Urinary bladder (tissue), 4 donors: Measurements from ENCODE around the gene LOXL4. TPM values are rescaled to one million over a fixed set of nuclear protein-coding genes. Genes with fewer than 3 reads are reported as not detected.

ENCODE experiments used
- DNase-seq: peaks from one replicate; pipeline ENCODE4 v3.0.0-alpha.2; 2015; ENCODE audit errors: extremely low spot score
- H3K27ac ChIP-seq: one replicate; pipeline ENCODE4 v1.5.1; 2013; ENCODE audit warnings: low read depth, mild to moderate bottlenecking, moderate library complexity
- H3K36me3 ChIP-seq: one replicate; pipeline ENCODE4 v1.6.1; 2013; ENCODE audit warnings: mild to moderate bottlenecking, moderate library complexity; ENCODE audit not compliant: insufficient read depth
- H3K4me1 ChIP-seq: one replicate; pipeline ENCODE4 v1.6.1; 2013; ENCODE audit warnings: mild to moderate bottlenecking, moderate library complexity; ENCODE audit not compliant: insufficient read depth
- H3K4me3 ChIP-seq: one replicate; pipeline ENCODE4 v1.5.1; 2013; ENCODE audit warnings: low read depth, low read length
- WGBS: extraction: QIAGEN DNeasy Blood & Tissue Kit; methylation state at CpG from one replicate; pipeline ENCODE4 v1.1.7; 2013; 5-methylcytosine and 5-hydroxymethylcytosine counted together
- polyA plus RNA-seq: library from polyadenylated mRNA; stranded (reverse); fragments of 200-250 nt; gene quantifications from one replicate; pipeline ENCODE4 v1.2.3, GENCODE V29; 2013
- total RNA-seq: library from RNA; depleted of rRNA; stranded (reverse); fragments of >200 nt; gene quantifications from one replicate; pipeline ENCODE4 v1.2.3, GENCODE V29; 2014
- donor health status: healthy with polysubstance abuse.
- donor health status: healthy.

LOXL4 gene
- total and polyA plus RNA-seq, 2 donors, result 6.6 to 8.8 TPM

DNA sequence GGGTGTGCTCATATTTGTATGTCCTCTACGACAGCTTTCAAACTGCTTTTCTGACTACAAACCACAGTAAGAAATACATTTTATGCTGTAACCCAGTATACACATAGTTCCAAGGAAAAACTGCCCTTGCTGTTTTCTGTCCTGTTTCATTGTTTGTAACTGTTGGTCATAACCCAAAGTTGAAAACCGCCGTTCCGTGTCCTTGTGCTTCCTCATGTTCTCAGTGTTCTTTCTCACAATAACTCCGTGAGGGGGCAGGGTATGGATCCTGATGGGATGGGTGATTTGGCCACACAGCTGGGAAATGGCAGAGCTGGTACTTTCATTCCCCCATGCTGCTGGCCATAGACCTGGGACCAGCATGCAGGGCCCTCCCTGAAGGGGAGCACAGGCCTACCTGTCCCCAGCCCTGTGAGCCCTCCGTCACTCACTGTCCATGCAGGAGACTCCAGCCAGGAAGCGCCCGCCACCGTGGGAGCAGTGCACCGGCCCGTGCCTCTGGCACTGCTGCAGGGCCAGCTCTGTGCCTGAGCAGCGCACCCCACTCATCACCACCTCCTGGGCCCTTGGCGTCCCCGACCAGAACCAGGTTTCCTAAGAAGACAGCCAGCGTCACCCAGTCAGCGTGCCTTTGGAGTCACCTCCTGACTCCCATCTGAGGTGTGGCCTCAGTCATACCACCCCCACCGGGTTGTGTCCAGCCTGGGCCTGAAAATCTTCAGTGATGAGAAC is 12.7 kb downstream of the LOXL4 start:
- Histone ChIP-seq H3K36me3 (no peaks in the 10 kb centered on the region), H3K4me1 (no peaks in the 10 kb centered on the region), H3K4me3 (no peak overlapping the region), H3K27ac (no peak overlapping the region)
- no peak for DNase-seq
- WGBS, result 90% methylated on average over 17 of the region's 17 CpGs

DNA sequence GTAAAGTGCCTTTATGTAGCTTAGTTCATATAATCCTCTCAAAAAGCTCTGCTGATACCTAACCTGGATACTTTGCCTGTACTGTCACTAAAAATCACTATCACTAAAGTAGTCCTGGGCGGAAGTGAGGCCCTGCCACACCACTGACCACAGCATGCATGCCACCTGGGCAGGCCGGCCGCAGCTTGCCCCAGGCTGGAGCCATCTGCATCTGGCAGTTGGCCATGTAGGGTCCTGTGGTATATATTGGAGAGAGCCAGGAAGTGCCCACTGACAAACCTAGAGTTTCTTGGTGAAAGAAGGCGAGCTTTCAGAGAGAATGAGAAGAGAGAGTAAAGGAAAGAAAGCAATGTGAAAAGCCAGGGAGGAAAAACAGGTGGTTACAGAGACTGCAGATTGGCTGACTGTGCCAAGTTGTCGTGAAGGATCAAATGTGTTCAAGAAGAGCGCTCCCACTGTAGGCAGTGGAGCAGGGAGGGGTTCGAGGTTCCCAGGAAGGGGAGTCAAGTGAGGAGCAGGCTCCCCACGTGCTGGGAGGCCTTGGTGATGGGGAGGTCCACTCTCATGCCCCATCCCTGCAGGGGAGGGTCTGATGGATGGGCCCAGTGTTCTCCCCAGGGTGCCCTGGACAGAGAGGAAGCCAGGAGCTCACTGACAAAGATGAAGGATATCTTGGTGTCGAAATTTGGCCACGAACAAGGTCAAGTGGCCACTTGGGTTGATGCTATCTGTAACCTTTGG is 13.6 kb downstream of the LOXL4 start:
- Histone ChIP-seq H3K4me1 (no peaks in the 10 kb centered on the region), H3K4me3 (no peak overlapping the region), H3K36me3 (no peaks in the 10 kb centered on the region), H3K27ac (no peak overlapping the region)
- WGBS, result 74% methylated on average over 10 of the region's 10 CpGs
- DNase-seq, result no peak

DNA sequence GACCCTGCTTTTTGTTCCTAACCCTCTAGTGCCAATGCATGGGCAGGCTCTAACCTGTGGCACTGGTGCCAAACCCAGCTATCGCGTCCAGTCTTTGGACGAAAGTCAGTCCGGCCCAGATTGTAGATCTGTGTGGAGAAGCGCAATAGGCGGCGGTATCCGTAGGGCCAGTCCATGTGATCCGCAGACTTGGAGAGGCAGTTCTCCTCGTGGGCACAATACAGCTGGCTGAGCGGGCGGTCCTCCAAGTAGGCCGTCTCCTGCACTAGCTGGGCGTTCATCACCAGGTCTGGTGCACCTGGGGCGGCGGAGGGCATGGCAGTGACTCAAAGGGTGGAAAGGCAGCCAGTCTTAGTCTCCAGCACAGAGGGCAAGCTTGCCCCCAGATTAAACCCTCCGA is 14.5 kb downstream of the LOXL4 start:
- no peak overlapping the region for H3K27ac ChIP-seq
- DNase-seq, result no peak
- 93% methylated on average over 17 of the region's 17 CpGs for WGBS
- H3K4me3 ChIP-seq, result no peak overlapping the region
- H3K4me1 ChIP-seq, result no peaks in the 10 kb centered on the region
- peaks cover 2% of the 10 kb centered on the region for H3K36me3 ChIP-seq

DNA sequence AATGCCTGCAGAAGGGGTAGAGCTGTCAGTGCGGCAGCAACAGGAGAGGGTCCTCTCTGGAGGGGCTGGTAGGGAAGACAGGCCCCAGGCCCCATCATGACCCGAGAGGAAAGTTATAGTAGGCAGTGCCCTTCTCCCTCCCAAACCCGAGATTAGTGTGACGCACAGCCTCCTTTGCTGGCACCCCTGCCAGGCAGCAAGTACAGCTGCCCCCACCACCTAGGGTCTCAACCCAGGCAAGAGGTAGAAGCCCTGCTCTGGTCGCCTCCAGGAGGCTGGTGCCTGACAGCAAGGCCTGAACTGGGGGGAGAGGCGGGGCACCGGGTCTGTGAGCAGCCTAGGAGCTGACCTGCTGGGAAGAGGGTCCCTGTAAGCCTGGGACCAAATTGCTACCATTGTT is 15.5 kb downstream of the LOXL4 start:
- WGBS, result 92% methylated on average over 7 of the region's 7 CpGs
- Histone ChIP-seq H3K4me3 (no peak overlapping the region), H3K4me1 (no peaks in the 10 kb centered on the region), H3K27ac (no peak overlapping the region), H3K36me3 (peaks cover 2% of the 10 kb centered on the region)
- DNase-seq, result no peak

DNA sequence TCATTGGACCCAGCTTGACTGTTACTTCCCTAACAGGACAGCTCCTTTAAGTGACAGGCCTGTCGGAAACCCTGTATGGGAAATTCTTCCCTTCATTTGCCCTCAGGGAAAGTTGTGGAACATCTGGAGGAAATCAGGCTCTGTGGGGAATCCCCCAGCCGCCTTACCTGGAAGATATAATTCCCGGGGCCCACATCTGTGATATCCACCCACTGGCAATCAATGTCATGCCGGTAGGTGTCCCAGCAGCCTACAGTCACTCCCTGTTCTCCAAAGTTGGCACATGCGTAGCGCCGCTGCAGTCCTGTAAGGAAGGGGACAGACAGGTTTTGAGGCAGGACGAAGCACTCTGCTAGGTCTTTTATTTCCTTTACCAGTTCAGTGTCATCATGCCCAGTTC is 16.6 kb downstream of the LOXL4 start:
- Histone ChIP-seq H3K4me1 (no peaks in the 10 kb centered on the region), H3K27ac (no peak overlapping the region), H3K4me3 (no peak overlapping the region), H3K36me3 (peaks cover 4% of the 10 kb centered on the region)
- 90% methylated on average over 8 of the region's 8 CpGs for WGBS
- DNase-seq, result no peak

DNA sequence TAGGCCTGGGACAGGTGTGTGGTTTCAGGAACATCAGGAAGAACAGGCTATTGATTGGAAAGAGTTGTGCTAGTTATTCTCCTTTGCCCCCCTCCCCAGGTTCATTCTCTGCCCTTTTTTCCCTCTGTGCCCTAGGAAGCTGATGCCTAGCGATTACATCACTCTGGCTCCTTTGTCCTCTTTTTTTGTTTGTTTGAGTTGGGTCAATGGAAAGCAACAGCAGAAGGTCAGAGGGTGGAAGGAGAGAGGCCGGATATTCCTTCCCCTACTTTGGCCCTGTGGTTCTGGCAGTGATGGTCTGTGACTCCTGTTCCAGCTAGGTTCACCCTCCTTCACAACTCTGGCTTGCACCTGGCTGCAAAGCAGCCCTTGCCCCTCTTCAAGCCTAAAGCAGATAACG is 18.9 kb downstream of the LOXL4 start:
- WGBS, result 93% methylated on average over 3 of the region's 3 CpGs
- Histone ChIP-seq H3K27ac (no peak overlapping the region), H3K4me3 (no peak overlapping the region), H3K36me3 (peaks cover 12% of the 10 kb centered on the region), H3K4me1 (no peaks in the 10 kb centered on the region)
- no peak for DNase-seq

DNA sequence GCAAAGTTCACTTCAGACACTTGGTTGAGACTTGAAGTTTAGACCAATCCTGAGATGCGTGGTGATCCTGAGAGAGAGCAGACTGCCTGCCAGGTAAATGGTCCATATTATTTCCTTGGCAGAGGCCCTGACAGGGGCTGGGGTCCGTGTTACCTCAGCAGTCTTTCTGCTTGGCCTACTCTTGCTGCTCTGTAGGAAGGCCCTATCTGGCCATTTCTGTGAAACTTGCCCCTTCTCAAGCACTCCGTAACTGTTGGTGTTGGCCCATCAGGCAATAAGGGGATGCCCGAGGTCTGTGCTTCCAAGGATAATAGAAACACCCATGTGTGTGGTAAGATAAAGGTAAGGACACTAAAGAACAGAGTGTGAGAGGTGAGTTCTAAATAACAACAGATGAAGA is 20.0 kb downstream of the LOXL4 start:
- DNase-seq, result no peak
- H3K27ac ChIP-seq, result no peak overlapping the region
- peaks cover 15% of the 10 kb centered on the region for H3K36me3 ChIP-seq
- no peak overlapping the region for H3K4me3 ChIP-seq
- WGBS, result 90% methylated on average over 4 of the region's 4 CpGs
- no peaks in the 10 kb centered on the region for H3K4me1 ChIP-seq

DNA sequence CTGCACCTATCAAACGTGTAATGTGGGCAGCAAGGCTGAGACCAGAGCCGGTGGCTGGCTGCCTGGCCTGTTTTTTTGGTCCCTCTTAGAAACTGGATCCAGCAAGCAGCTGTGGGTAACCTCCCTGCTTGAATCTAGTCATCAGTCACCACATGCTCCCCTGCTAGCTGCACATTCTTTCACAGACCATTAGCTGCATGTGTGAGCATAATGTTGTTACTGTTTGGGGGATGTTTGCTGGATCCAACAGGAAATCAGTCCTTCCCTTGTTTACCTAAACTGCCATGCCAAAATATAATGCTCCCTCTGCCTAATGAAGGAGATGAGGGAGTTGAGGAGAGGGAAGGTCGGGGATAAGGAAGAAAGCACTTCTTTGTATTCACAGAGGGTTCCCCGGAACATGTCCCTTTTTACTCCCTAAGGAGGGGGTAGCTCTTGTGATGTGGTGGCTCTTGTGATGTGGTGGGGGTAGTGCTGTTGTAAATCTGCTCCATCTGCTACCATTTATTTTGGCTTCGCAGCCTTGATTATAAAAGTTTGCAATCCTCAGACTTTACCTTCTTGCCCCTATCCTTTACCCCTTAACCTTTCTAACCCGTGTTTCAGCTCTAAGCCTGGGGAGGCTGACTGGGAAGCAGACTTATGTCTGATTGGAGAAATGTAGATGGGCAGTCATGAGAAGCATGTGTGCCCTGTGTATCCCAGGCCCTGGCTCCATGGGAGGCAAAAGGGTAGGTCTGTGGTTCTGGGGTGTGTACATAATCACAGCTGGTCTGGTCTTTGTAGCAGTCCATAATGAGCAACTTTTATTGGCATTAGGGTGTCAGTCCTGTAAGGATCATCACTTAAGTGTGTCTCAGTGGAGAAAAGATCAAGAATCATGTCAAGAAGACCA is 20.8 kb downstream of the LOXL4 start:
- no peaks in the 10 kb centered on the region for H3K4me1 ChIP-seq
- DNase-seq, result no peak
- H3K36me3 ChIP-seq, result peaks cover 15% of the 10 kb centered on the region
- H3K27ac ChIP-seq, result no peak overlapping the region
- H3K4me3 ChIP-seq, result no peak overlapping the region
- WGBS, result 64% methylated on average over 6 of the region's 6 CpGs

DNA sequence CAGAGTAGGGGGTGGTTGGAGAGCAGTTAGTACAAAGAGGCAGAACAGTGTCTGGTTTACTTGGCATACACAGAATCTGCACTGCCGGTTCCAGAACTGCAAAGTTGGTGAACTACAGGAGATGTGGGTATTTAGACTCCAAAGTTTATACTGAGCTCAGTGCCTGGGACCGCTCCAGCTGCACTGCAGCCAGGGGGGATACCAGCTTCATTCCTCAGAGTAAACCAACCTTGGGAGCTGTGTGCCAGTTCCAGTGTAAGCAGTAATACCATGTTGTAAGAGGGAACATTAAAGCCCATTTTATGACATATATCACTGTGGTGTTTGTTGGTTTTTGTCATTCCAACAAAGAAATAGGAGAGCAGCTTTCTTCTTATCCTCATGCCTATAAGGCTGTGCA is 23.4 kb downstream of the LOXL4 start:
- WGBS, result 64% methylated on average over 2 of the region's 2 CpGs
- Histone ChIP-seq H3K27ac (no peak overlapping the region), H3K4me1 (no peaks in the 10 kb centered on the region), H3K36me3 (peaks cover 15% of the 10 kb centered on the region), H3K4me3 (no peak overlapping the region)
- DNase-seq, result no peak

DNA sequence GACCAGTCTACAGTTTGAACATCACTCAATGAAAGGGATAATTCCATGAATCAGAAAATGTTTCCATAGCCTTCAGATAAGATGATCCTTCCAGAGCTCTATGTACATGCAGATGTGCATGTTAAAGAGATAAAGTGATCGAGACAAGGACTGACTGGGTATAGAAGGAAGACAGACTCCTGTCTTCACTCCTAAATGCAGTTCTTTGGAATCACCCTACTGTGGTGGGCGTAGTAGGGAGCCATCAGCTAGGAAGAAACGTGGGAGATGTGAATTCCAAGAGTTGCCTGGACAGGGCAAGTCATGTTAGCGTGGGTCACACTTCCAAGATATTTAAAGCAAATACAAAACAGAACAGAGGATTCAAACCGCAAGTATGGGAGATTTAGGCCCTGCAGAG is 23.9 kb downstream of the LOXL4 start:
- Histone ChIP-seq H3K4me1 (no peaks in the 10 kb centered on the region), H3K36me3 (peaks cover 15% of the 10 kb centered on the region)

DNA sequence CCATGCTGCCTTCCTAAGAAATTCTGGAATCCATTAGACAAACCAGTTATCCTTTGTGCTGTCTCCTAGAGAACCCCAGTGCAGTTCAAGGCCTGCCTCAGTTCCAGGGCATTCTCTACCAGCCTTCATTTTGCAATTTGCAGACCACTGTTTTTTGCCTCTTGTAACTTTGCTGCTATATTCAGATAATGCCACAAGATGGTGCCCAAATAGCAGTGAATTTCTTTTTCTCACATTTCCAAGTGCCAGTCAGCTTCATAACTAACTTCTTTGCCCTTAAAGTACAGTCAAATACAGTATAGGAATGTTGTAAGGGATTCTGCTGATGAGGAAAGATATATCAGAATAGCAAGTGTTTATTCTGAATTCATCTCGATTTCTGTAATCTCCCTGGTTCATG is 25.2 kb downstream of the LOXL4 start:
- Histone ChIP-seq H3K4me3 (no peak overlapping the region), H3K27ac (no peak overlapping the region), H3K36me3 (peaks cover 13% of the 10 kb centered on the region), H3K4me1 (no peaks in the 10 kb centered on the region)
- 43% methylated on average over 1 of the region's 1 CpG for WGBS
- DNase-seq, result no peak

More for the DNA sequence above, 23.9 kb downstream of the LOXL4 start:
- no peak for DNase-seq
- WGBS, result 65% methylated on average over 5 of the region's 5 CpGs
- Histone ChIP-seq H3K27ac (no peak overlapping the region), H3K4me3 (no peak overlapping the region)

DNA sequence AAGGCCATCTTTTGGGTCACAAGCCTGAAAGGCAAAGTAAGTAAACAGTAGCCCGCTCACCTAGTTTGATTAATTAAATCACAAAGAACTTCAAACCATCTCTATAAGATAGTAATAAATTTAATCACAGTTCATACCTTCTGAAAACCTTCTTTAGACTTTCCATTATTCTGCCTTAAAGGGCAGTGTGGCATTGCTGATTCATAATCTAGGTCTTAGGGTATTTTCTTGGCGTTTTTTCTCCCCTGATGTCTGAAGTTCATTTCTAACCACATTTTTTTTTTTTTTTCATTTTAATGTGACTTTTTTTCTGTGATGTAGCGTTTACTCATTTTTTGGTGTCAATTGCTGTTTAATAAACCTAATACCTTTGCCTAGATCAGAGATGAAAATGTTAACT is 27.5 kb downstream of the LOXL4 start:
- Histone ChIP-seq H3K36me3 (peaks cover 11% of the 10 kb centered on the region), H3K4me3 (no peak overlapping the region), H3K4me1 (no peaks in the 10 kb centered on the region), H3K27ac (no peak overlapping the region)
- no peak for DNase-seq
- WGBS, result 95% methylated on average over 3 of the region's 3 CpGs

DNA sequence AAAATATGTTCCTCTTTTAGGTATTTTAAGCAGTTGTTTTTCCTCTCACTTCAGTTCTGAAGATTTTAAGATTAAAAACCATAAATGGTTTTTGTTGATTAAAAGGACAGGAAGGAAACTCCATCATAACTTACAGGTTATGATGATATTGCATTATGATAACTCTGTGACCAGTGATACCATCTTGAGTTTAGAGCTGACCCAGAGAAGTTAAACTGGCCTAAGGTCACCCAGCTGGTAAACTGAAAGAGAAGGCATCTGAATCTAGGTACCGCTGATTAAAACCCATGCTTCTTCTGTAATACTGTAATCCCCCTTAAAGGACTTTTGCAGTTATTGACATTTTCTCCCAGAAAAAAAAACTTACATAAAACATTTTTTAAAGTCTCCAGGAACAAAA is 29.6 kb downstream of the LOXL4 start:
- Histone ChIP-seq H3K27ac (no peak overlapping the region), H3K4me1 (no peaks in the 10 kb centered on the region), H3K36me3 (no peaks in the 10 kb centered on the region), H3K4me3 (no peak overlapping the region)
- WGBS, result 90% methylated on average over 1 of the region's 1 CpG
- no peak for DNase-seq
